Neural cell (in vitro differentiated cells): ENCODE data around the gene GRK3. TPM values are rescaled to one million over a fixed set of nuclear protein-coding genes. Genes with fewer than 3 reads are reported as not detected.
"Not testable (repeated sequence)": the region's sequence is repeated elsewhere in the genome, so short reads cannot be mapped to it uniquely, and the experiment has no call there.

ENCODE experiments used
- H2AFZ ChIP-seq: fragments of 200-600, 300-800 bp; sonication (generic), shearing (Covaris generic); 2 replicates; pipeline ENCODE4 v1.6.0; 2014; ENCODE audit warnings: low read depth, mild to moderate bottlenecking, antibody characterized with exemption, low read length, moderate library complexity
- H3F3A ChIP-seq: fragments of 200-600 bp; shearing (Covaris generic); 2 replicates; pipeline ENCODE4 v1.6.1; 2016; ENCODE audit warnings: mild to moderate bottlenecking, moderate library complexity, mixed read lengths, antibody characterized with exemption, low read length; ENCODE audit not compliant: insufficient read depth, poor library complexity, severe bottlenecking
- H3K27ac ChIP-seq: fragments of 200-600, 300-800 bp; sonication (generic), shearing (Covaris generic); 2 replicates; pipeline ENCODE4 v1.5.1; 2014; ENCODE audit warnings: mild to moderate bottlenecking, low read length, moderate library complexity
- H3K27me3 ChIP-seq: fragments of 300-800, 200-600 bp; sonication (generic), shearing (Covaris generic); 2 replicates; pipeline ENCODE4 v1.6.0; 2014; ENCODE audit warnings: mild to moderate bottlenecking, low read depth, low read length, moderate library complexity; ENCODE audit not compliant: insufficient read depth
- H3K36me3 ChIP-seq: fragments of 300-800, 200-600 bp; sonication (generic), shearing (Covaris generic); 2 replicates; pipeline ENCODE4 v1.5.1; 2014; ENCODE audit warnings: mild to moderate bottlenecking, antibody characterized with exemption, low read length, moderate library complexity; ENCODE audit not compliant: insufficient read depth
- H3K4me2 ChIP-seq: fragments of 300-800, 200-600 bp; sonication (generic), shearing (Covaris generic); 2 replicates; pipeline ENCODE4 v1.6.0; 2014; ENCODE audit warnings: mild to moderate bottlenecking, low read length
- H3K4me3 ChIP-seq: fragments of 300-800, 200-600 bp; sonication (generic), shearing (Covaris generic); 2 replicates; pipeline ENCODE4 v1.5.1; 2014; ENCODE audit warnings: mild to moderate bottlenecking, low read length, moderate library complexity
- H3K79me2 ChIP-seq: fragments of 200-600 bp; shearing (Covaris generic); replicated peaks from 2 replicates; pipeline ENCODE4 v1.6.0; 2014; ENCODE audit warnings: mild to moderate bottlenecking, low read length, moderate library complexity; ENCODE audit not compliant: insufficient read depth
- H3K9ac ChIP-seq: fragments of 300-800, 200-600 bp; sonication (generic), shearing (Covaris generic); 2 replicates; pipeline ENCODE4 v1.6.1; 2016; ENCODE audit warnings: mild to moderate bottlenecking, low read length, mixed read lengths
- H3K9me2 ChIP-seq: fragments of 200-600 bp; shearing (Covaris generic); 2 replicates; pipeline ENCODE4 v1.6.1; 2016; ENCODE audit warnings: mild to moderate bottlenecking, low read length, mixed read lengths; ENCODE audit not compliant: insufficient read depth
- H3K9me3 ChIP-seq: fragments of 200-600, 300-800 bp; sonication (generic), shearing (Covaris generic); 2 replicates; pipeline ENCODE4 v1.6.1; 2016; ENCODE audit warnings: mild to moderate bottlenecking, mixed run types, low read length, moderate library complexity, mixed read lengths
- H4K20me1 ChIP-seq: fragments of 200-600 bp; shearing (Covaris generic); 2 replicates; pipeline ENCODE4 v1.6.1; 2016; ENCODE audit warnings: mild to moderate bottlenecking, mixed run types; ENCODE audit not compliant: insufficient read depth
- CTCF ChIP-seq: fragments of 450-650 bp; IDR thresholded peaks from 2 replicates; pipeline ENCODE4 v1.5.1; 2014; ENCODE audit warnings: antibody characterized with exemption, mild to moderate bottlenecking, moderate library complexity; ENCODE audit not compliant: poor library complexity, severe bottlenecking
- EP300 ChIP-seq: fragments of 450-650 bp; conservative IDR thresholded peaks from 2 replicates; pipeline ENCODE4 v1.6.1; 2014; ENCODE audit warnings: antibody characterized with exemption, mild to moderate bottlenecking, moderate library complexity; ENCODE audit not compliant: poor library complexity, severe bottlenecking
- EZH2 ChIP-seq: fragments of 200-600, 300-800 bp; shearing (Covaris generic), sonication (generic); IDR thresholded peaks from 2 replicates; pipeline ENCODE4 v1.6.1; 2014; ENCODE audit warnings: antibody characterized with exemption, low read length, borderline replicate concordance, mild to moderate bottlenecking; ENCODE audit not compliant: insufficient read depth, poor library complexity, severe bottlenecking
- MXI1 ChIP-seq: fragments of 450-650 bp; conservative IDR thresholded peaks from 2 replicates; pipeline ENCODE4 v1.6.1; 2014; ENCODE audit warnings: antibody characterized with exemption, mild to moderate bottlenecking; ENCODE audit not compliant: poor library complexity, severe bottlenecking
- POLR2AphosphoS5 ChIP-seq: IDR thresholded peaks from 2 replicates; pipeline ENCODE4 v1.6.1; 2012
- RAD21 ChIP-seq: fragments of 450-650 bp; conservative IDR thresholded peaks from 2 replicates; pipeline ENCODE4 v1.6.1; 2014; ENCODE audit warnings: antibody characterized with exemption, mild to moderate bottlenecking, moderate library complexity
- REST ChIP-seq: IDR thresholded peaks from 2 replicates; pipeline ENCODE4 v1.6.1; 2012; ENCODE audit warnings: borderline replicate concordance
- SMC3 ChIP-seq: fragments of 450-650 bp; conservative IDR thresholded peaks from 2 replicates; pipeline ENCODE4 v1.6.1; 2014; ENCODE audit warnings: antibody characterized with exemption, mild to moderate bottlenecking, moderate library complexity; ENCODE audit not compliant: poor library complexity
- TAF1 ChIP-seq: IDR thresholded peaks from 2 replicates; pipeline ENCODE4 v1.6.1; 2012; ENCODE audit warnings: low read depth
- polyA plus RNA-seq: library from polyadenylated mRNA; depleted of rRNA; stranded (reverse); fragments of >200 nt; gene quantifications from 2 replicates; pipeline ENCODE4 v1.2.3, GENCODE V29; 2014

The GRK3 gene
- polyA plus RNA-seq, 1 donor from 2014 or later: 9.8 TPM

- H3K27me3 ChIP-seq, H3K4me3 ChIP-seq, H3K9me2 ChIP-seq, H4K20me1 ChIP-seq, H3K9ac ChIP-seq, H3K27ac ChIP-seq, H2AFZ ChIP-seq, H3K9me3 ChIP-seq, H3F3A ChIP-seq, H3K4me2 ChIP-seq, H3K79me2 ChIP-seq, H3K36me3 ChIP-seq: not testable (repeated sequence)
Measured at GRCh38 chr22:25613558-25613957, 49.1 kb downstream of the GRK3 start.

- H3K79me2 ChIP-seq, H4K20me1 ChIP-seq, H3K9me2 ChIP-seq, H3K27ac ChIP-seq, H3K9ac ChIP-seq, H3K9me3 ChIP-seq, H3K36me3 ChIP-seq, H3K4me3 ChIP-seq, H3K4me2 ChIP-seq, H2AFZ ChIP-seq, H3K27me3 ChIP-seq, H3F3A ChIP-seq: not testable (repeated sequence)
Measured at GRCh38 chr22:25614791-25615190, 50.3 kb downstream of the GRK3 start.

- Histone ChIP-seq H3F3A (no peaks in the 10 kb centered on the region), H4K20me1 (no peaks in the 10 kb centered on the region), H3K9ac (no peak overlapping the region), H3K36me3 (no peaks in the 10 kb centered on the region), H3K27ac (no peak overlapping the region), H3K27me3 (no peaks in the 10 kb centered on the region), H3K79me2 (no peaks in the 10 kb centered on the region), H2AFZ (no peak overlapping the region), H3K9me2 (no peaks in the 10 kb centered on the region), H3K4me3 (no peak overlapping the region), H3K4me2 (no peak overlapping the region), H3K9me3 (no peaks in the 10 kb centered on the region)
- TF ChIP-seq TAF1 (no peak), SMC3 (no peak), EP300 (no peak), POLR2AphosphoS5 (no peak), CTCF (no peak), EZH2 (no peak), MXI1 (no peak), RAD21 (no peak), REST (no peak)
Measured at GRCh38 chr22:25621986-25622385, 57.5 kb downstream of the GRK3 start.
